ENCODE data around the gene CNRIP1. TPM values are rescaled to one million over a fixed set of nuclear protein-coding genes. Genes with fewer than 3 reads are reported as not detected.

The CNRIP1 gene
- total RNA-seq, 1 donor from 2014 or later = not detected

DNA sequence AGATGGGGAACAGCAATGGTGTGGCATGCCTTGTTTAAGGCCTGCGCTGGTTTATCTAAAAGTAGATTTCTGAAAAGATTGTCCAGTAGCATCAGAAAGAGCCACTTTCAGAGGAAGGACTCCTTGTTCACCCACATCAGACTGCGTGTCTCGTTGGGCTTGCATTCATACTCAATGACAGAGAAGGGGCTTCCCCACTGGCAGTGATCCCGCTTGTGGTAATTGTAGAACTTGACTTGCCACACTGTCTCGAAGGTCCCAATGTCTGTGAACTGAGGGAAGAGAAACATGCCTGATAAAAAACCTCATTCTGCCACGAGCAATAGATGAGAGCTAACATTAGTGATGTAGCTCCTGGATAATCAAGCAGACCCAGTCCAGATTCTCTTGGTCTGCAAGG, 26.0 kb downstream of the CNRIP1 start:
- no peak for DNase-seq (ENCODE audit: low spot score, unreplicated experiment)
- Mint-ChIP-seq H3K36me3 (ENCODE audit: insufficient read depth) (no peaks in the 10 kb centered on the region), H3K27me3 (peaks cover 17% of the 10 kb centered on the region), H3K4me1 (ENCODE audit: low read depth) (no peaks in the 10 kb centered on the region), H3K9me3 (ENCODE audit: low read depth) (no peaks in the 10 kb centered on the region), H3K4me3 (ENCODE audit: low read depth) (no peak overlapping the region), H3K27ac (no peak overlapping the region)
- TF ChIP-seq CTCF (IDR thresholded peaks at IDR 0.05; ENCODE audit: unreplicated experiment) = no peak

- no peak overlapping the region for H3K4me3 Mint-ChIP-seq (ENCODE audit: low read depth)
Observed at GRCh38 chr2:68293024-68293423, 26.7 kb downstream of the CNRIP1 start.

DNA sequence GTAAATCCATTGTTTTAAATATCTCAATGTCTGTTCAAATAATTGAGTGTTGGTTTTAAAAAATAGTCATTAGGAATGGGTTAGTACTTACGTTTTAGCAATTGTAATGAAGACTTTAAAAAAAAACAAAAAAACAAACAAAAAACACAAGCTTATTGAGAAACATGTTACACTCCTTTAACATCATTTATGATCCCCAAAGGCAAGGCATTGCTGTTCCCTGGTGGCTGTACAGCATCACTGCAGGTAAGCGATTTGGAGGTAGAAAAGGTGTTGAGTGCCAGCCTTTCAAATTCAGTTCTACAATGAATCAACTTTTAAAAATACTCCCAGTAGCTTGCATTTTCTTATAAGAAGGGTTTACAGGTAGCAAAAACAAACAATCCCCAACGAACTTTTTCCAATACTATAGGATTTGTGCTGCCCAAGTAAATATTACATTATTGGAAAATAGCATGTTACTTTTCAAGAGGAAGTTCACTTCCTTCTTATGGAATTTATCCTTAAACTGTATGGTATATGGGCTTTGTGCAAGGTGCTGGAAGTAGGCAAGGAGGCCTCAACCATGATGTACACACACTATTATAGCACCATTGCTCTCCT, 27.5 kb downstream of the CNRIP1 start:
- peak; percentile 77 for TF ChIP-seq CTCF (IDR thresholded peaks at IDR 0.05; ENCODE audit: unreplicated experiment)
- DNase-seq (ENCODE audit: low spot score, unreplicated experiment) = no peak
- Mint-ChIP-seq H3K4me3 (ENCODE audit: low read depth) (no peak overlapping the region), H3K4me1 (ENCODE audit: low read depth) (peaks cover 3% of the 10 kb centered on the region), H3K36me3 (ENCODE audit: insufficient read depth) (no peaks in the 10 kb centered on the region), H3K9me3 (ENCODE audit: low read depth) (no peaks in the 10 kb centered on the region), H3K27me3 (peaks cover 21% of the 10 kb centered on the region), H3K27ac (no peak overlapping the region)

More at GRCh38 chr2:68293024-68293423, 26.7 kb downstream of the CNRIP1 start:
- DNase-seq (ENCODE audit: low spot score, unreplicated experiment) = no peak
- H3K9me3 Mint-ChIP-seq (ENCODE audit: low read depth) = no peaks in the 10 kb centered on the region
- H3K36me3 Mint-ChIP-seq (ENCODE audit: insufficient read depth) = no peaks in the 10 kb centered on the region
- H3K4me1 Mint-ChIP-seq (ENCODE audit: low read depth) = peaks cover 1% of the 10 kb centered on the region
- peaks cover 20% of the 10 kb centered on the region for H3K27me3 Mint-ChIP-seq
- no peak overlapping the region for H3K27ac Mint-ChIP-seq
- TF ChIP-seq CTCF (IDR thresholded peaks at IDR 0.05; ENCODE audit: unreplicated experiment) = no peak

DNA sequence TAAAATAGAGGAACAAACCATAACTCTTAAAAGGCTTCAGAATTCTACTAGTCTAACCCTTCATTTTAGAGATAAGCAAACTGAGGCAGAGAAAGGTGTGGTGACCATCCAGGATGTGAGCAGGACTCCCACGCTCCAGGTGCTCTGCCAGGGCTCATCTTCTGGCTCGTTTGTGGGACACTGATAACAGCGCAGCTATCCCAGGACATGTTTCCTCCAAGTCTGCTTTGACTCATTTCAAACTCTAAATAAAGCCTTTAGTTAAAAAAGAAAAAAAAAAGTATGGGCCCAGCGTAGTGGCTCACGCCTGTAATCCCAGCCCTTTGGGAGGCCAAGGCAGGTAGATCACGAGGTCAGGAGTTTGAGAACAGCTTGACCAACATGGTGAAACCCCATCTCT, 28.4 kb downstream of the CNRIP1 start:
- no peaks in the 10 kb centered on the region for H3K36me3 Mint-ChIP-seq (ENCODE audit: insufficient read depth)
- no peaks in the 10 kb centered on the region for H3K9me3 Mint-ChIP-seq (ENCODE audit: low read depth)
- no peak for DNase-seq (ENCODE audit: low spot score, unreplicated experiment)
- H3K4me1 Mint-ChIP-seq (ENCODE audit: low read depth) = peaks cover 3% of the 10 kb centered on the region
- no peak overlapping the region for H3K27ac Mint-ChIP-seq
- no peak for TF ChIP-seq CTCF (IDR thresholded peaks at IDR 0.05; ENCODE audit: unreplicated experiment)
- H3K4me3 Mint-ChIP-seq (ENCODE audit: low read depth) = no peak overlapping the region
- peaks cover 21% of the 10 kb centered on the region for H3K27me3 Mint-ChIP-seq

DNA sequence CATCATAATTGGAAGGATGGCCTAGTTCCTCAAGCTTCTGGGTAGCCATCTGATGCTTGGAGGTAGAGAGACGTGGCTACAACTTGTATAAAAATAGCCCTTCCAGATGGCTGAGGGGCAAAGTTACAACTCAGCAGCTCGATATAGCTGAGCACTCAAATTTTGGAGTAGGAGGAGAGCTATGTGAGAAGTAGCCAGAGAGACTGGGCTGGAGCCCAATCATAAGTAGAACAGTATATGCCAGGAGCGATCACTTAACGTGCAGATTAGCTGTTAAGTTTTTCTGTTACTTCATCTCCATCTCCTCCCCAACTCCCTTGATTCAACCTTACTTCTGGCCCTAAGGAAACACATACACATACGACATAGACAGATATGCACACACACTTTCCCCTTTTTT, 28.8 kb downstream of the CNRIP1 start:
- Mint-ChIP-seq H3K27ac (no peak overlapping the region), H3K27me3 (peaks cover 24% of the 10 kb centered on the region), H3K36me3 (ENCODE audit: insufficient read depth) (no peaks in the 10 kb centered on the region), H3K4me3 (ENCODE audit: low read depth) (no peak overlapping the region), H3K9me3 (ENCODE audit: low read depth) (no peaks in the 10 kb centered on the region), H3K4me1 (ENCODE audit: low read depth) (peaks cover 3% of the 10 kb centered on the region)
- TF ChIP-seq CTCF (IDR thresholded peaks at IDR 0.05; ENCODE audit: unreplicated experiment) = no peak
- no peak for DNase-seq (ENCODE audit: low spot score, unreplicated experiment)

Data from progenitor cell of endocrine pancreas (in vitro differentiated cells).